Measurements from ENCODE around the gene C14orf39.

The C14orf39 gene

GRCh38 chr14:60485598-60486251 lies at the start of gene C14orf39:
C14orf39 (minus strand) TSS chr14:60486063; CDS start chr14:60485078, 985 bp downstream.
- Mint-ChIP-seq H3K27ac (no peak within 1 kb of the TSS), H3K4me3 (peak within 1 kb of the TSS; percentile 40), H3K36me3 (ENCODE audit: low read depth) (no peaks in the 10 kb centered on the region), H3K9me3 (peaks cover 4% of the 10 kb centered on the region), H3K27me3 (peaks cover 19% of the 10 kb centered on the region), H3K4me1 (ENCODE audit: low read depth) (peaks cover 5% of the 10 kb centered on the region)
- DNase-seq, result peak; percentile 42

- Mint-ChIP-seq H3K4me1 (ENCODE audit: low read depth) (no peaks in the 10 kb centered on the region), H3K36me3 (ENCODE audit: low read depth) (no peaks in the 10 kb centered on the region), H3K27me3 (peaks cover 39% of the 10 kb centered on the region), H3K4me3 (no peak overlapping the region), H3K9me3 (no peaks in the 10 kb centered on the region), H3K27ac (no peak overlapping the region)
- DNase-seq, result no peak
These were observed 46.6 kb upstream of the C14orf39 start for GRCh38 chr14:60532442-60532841.

GRCh38 chr14:60515511-60516289 lies 29.8 kb upstream of the C14orf39 start:
- H3K9me3 Mint-ChIP-seq, result no peaks in the 10 kb centered on the region
- no peak overlapping the region for H3K27ac Mint-ChIP-seq
- H3K4me1 Mint-ChIP-seq (ENCODE audit: low read depth), result peaks cover 18% of the 10 kb centered on the region
- H3K27me3 Mint-ChIP-seq, result peaks cover 80% of the 10 kb centered on the region
- no peak overlapping the region for H3K4me3 Mint-ChIP-seq
- DNase-seq, result peak; percentile 37
- H3K36me3 Mint-ChIP-seq (ENCODE audit: low read depth), result no peaks in the 10 kb centered on the region

- no peaks in the 10 kb centered on the region for H3K9me3 Mint-ChIP-seq
- peaks cover 81% of the 10 kb centered on the region for H3K27me3 Mint-ChIP-seq
- H3K36me3 Mint-ChIP-seq (ENCODE audit: low read depth), result no peaks in the 10 kb centered on the region
- peak overlapping the region; percentile 47 for H3K4me3 Mint-ChIP-seq
- peaks cover 24% of the 10 kb centered on the region for H3K4me1 Mint-ChIP-seq (ENCODE audit: low read depth)
- peak; percentile 45 for DNase-seq
- no peak overlapping the region for H3K27ac Mint-ChIP-seq
These were observed 29.1 kb upstream of the C14orf39 start for GRCh38 chr14:60514741-60515491.

GRCh38 chr14:60514378-60514740 lies 28.5 kb upstream of the C14orf39 start:
- peak overlapping the region; percentile 47 for H3K4me3 Mint-ChIP-seq

GRCh38 chr14:60512973-60513571 lies 27.2 kb upstream of the C14orf39 start:
- DNase-seq, result no peak
- no peaks in the 10 kb centered on the region for H3K9me3 Mint-ChIP-seq
- no peak overlapping the region for H3K27ac Mint-ChIP-seq
- no peaks in the 10 kb centered on the region for H3K36me3 Mint-ChIP-seq (ENCODE audit: low read depth)
- H3K4me3 Mint-ChIP-seq, result no peak overlapping the region
- peaks cover 35% of the 10 kb centered on the region for H3K4me1 Mint-ChIP-seq (ENCODE audit: low read depth)
- H3K27me3 Mint-ChIP-seq, result peaks cover 90% of the 10 kb centered on the region

More at GRCh38 chr14:60514378-60514740, 28.5 kb upstream of the C14orf39 start:
- Mint-ChIP-seq H3K27me3 (peaks cover 86% of the 10 kb centered on the region), H3K27ac (no peak overlapping the region), H3K4me1 (ENCODE audit: low read depth) (peaks cover 30% of the 10 kb centered on the region), H3K36me3 (ENCODE audit: low read depth) (no peaks in the 10 kb centered on the region), H3K9me3 (no peaks in the 10 kb centered on the region)
- no peak for DNase-seq

GRCh38 chr14:60512126-60512525 lies 26.3 kb upstream of the C14orf39 start:
- Mint-ChIP-seq H3K4me3 (no peak overlapping the region), H3K27ac (no peak overlapping the region), H3K9me3 (no peaks in the 10 kb centered on the region), H3K4me1 (ENCODE audit: low read depth) (peaks cover 41% of the 10 kb centered on the region), H3K36me3 (ENCODE audit: low read depth) (no peaks in the 10 kb centered on the region), H3K27me3 (peaks cover 92% of the 10 kb centered on the region)
- DNase-seq, result no peak

- Mint-ChIP-seq H3K36me3 (ENCODE audit: low read depth) (no peaks in the 10 kb centered on the region), H3K27ac (no peak overlapping the region), H3K27me3 (peaks cover 92% of the 10 kb centered on the region), H3K4me1 (ENCODE audit: low read depth) (peaks cover 40% of the 10 kb centered on the region), H3K4me3 (peak overlapping the region; percentile 23), H3K9me3 (no peaks in the 10 kb centered on the region)
- DNase-seq, result no peak
These were observed 25.2 kb upstream of the C14orf39 start for GRCh38 chr14:60510951-60511599.

GRCh38 chr14:60510254-60510950 lies 24.5 kb upstream of the C14orf39 start:
- Mint-ChIP-seq H3K4me1 (ENCODE audit: low read depth) (peaks cover 37% of the 10 kb centered on the region), H3K27me3 (peaks cover 93% of the 10 kb centered on the region), H3K36me3 (ENCODE audit: low read depth) (no peaks in the 10 kb centered on the region), H3K9me3 (no peaks in the 10 kb centered on the region), H3K4me3 (peak overlapping the region; percentile 23), H3K27ac (no peak overlapping the region)
- no peak for DNase-seq

- peak; percentile 36 for DNase-seq
- Mint-ChIP-seq H3K27me3 (peaks cover 96% of the 10 kb centered on the region), H3K27ac (peak overlapping the region; percentile 29), H3K4me3 (peak overlapping the region; percentile 27), H3K9me3 (no peaks in the 10 kb centered on the region), H3K4me1 (ENCODE audit: low read depth) (peaks cover 35% of the 10 kb centered on the region), H3K36me3 (ENCODE audit: low read depth) (no peaks in the 10 kb centered on the region)
These were observed 23.8 kb upstream of the C14orf39 start for GRCh38 chr14:60509438-60510253.

- H3K27ac Mint-ChIP-seq, result peak within 1 kb of the TSS; percentile 29
- no peaks in the 10 kb centered on the region for H3K9me3 Mint-ChIP-seq
- H3K36me3 Mint-ChIP-seq (ENCODE audit: low read depth), result no peaks in the 10 kb centered on the region
- DNase-seq, result peak; percentile 38
- peaks cover 28% of the 10 kb centered on the region for H3K4me1 Mint-ChIP-seq (ENCODE audit: low read depth)
- peaks cover 96% of the 10 kb centered on the region for H3K27me3 Mint-ChIP-seq
- H3K4me3 Mint-ChIP-seq, result peak within 1 kb of the TSS; percentile 27
These were observed 23.0 kb upstream of the C14orf39 start, which contains the start of gene SIX6 for GRCh38 chr14:60508707-60509437. SIX6 (plus strand) TSS chr14:60509146; CDS start chr14:60509399, 253 bp downstream.

- H3K4me3 Mint-ChIP-seq, result no peak overlapping the region
These were observed 22.5 kb upstream of the C14orf39 start for GRCh38 chr14:60508363-60508706.

More at GRCh38 chr14:60508363-60508706, 22.5 kb upstream of the C14orf39 start:
- DNase-seq, result no peak
- Mint-ChIP-seq H3K27me3 (peaks cover 96% of the 10 kb centered on the region), H3K9me3 (no peaks in the 10 kb centered on the region), H3K4me1 (ENCODE audit: low read depth) (peaks cover 28% of the 10 kb centered on the region), H3K27ac (no peak overlapping the region), H3K36me3 (ENCODE audit: low read depth) (no peaks in the 10 kb centered on the region)

Measured in activated T-cell treated with anti-CD3 and anti-CD28 coated beads, Interleukin-2, amount 50 U/mL, for 24 hours (primary cell).